Adipocyte (in vitro differentiated cells): Measurements from ENCODE around the gene ZDHHC14.
"Not testable (repeated sequence)": the region's sequence is repeated elsewhere in the genome, so short reads cannot be mapped to it uniquely, and the experiment has no call there.

Experiments
- DNase-seq: peaks from one replicate; pipeline ENCODE4 v3.0.0-alpha.2; 2015; ENCODE audit warnings: low read depth
- H3K27me3 ChIP-seq: replicated peaks from 2 replicates; pipeline ENCODE4 v1.7.0; 2013; ENCODE audit warnings: mild to moderate bottlenecking, low read length, moderate library complexity; ENCODE audit not compliant: control insufficient read depth, insufficient read depth
- H3K36me3 ChIP-seq: 2 replicates; pipeline ENCODE4 v1.7.0; 2013; ENCODE audit warnings: low read length, mild to moderate bottlenecking, moderate library complexity; ENCODE audit not compliant: control insufficient read depth, insufficient read depth, severe bottlenecking
- H3K4me1 ChIP-seq: 2 replicates; pipeline ENCODE4 v1.7.0; 2013; ENCODE audit warnings: mild to moderate bottlenecking, low read length, moderate library complexity; ENCODE audit not compliant: control insufficient read depth, insufficient read depth
- H3K4me3 ChIP-seq: 2 replicates; pipeline ENCODE4 v1.7.0; 2013; ENCODE audit warnings: mild to moderate bottlenecking, low read length, moderate library complexity
- H3K9ac ChIP-seq: 2 replicates; pipeline ENCODE4 v1.7.0; 2013; ENCODE audit warnings: mild to moderate bottlenecking, low read length, moderate library complexity
- H3K9me3 ChIP-seq: 2 replicates; pipeline ENCODE4 v1.7.0; 2013; ENCODE audit warnings: mild to moderate bottlenecking, low read length, moderate library complexity; ENCODE audit not compliant: control insufficient read depth

Gene ZDHHC14

DNA sequence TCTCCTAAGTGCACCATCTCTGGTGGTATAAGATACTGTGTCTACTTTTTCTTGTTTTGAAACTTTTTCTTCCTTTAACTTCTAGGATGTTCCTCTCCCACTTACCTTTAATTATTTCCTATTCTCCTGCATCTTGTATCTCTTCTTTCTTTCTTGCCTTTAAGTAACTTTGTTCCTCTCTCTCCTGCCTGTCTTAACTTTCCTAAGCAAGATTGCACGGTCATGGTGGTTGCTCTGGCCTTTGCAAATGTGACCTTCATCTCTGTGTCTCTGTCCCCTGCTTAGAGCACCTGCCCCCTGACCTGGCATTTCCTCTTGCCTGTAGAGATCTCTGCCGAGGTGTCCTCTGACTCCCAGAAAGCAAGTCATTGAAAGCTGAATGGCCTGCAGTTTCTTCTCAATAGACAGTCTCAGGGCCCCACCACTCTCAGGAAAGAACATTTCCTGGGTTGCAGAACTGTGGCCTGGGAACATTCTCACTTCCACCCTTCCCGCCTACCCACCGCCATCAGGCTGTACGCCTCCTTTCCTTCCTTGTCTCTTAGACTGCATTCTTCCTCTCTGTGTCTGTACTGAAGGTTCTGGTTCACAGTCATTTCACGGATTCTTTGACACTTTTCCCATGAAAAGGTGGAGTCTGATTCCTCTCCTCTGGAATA lies 12.8 kb downstream of the ZDHHC14 start:
- no peaks in the 10 kb centered on the region for H3K36me3 ChIP-seq
- H3K9me3 ChIP-seq, result peaks cover 21% of the 10 kb centered on the region
- no peaks in the 10 kb centered on the region for H3K4me1 ChIP-seq
- H3K9ac ChIP-seq, result no peak overlapping the region
- no peak for DNase-seq
- H3K27me3 ChIP-seq, result no peaks in the 10 kb centered on the region
- H3K4me3 ChIP-seq, result no peak overlapping the region

DNA sequence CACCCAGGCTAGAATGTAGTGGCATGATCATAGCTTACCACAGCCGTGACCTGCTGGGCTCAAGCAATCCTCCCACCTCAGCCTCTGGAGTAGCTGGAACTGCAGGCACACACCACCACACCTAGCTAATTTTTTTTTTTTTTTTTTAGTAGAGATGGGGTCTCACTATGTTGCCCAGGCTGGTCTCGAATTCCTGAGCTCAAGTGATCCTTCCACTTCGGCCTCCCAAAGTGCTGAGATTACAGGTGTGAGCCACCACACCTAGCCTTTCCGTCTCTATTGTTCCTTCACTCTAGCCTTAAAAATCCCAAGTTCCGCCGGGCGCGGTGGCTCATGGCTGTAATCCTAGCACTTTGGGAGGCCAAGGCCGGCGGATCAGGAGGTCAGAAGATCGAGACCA lies 14.2 kb downstream of the ZDHHC14 start:
- H3K9me3 ChIP-seq, result peaks cover 16% of the 10 kb centered on the region
- H3K36me3 ChIP-seq, DNase-seq, H3K9ac ChIP-seq, H3K27me3 ChIP-seq, H3K4me1 ChIP-seq, H3K4me3 ChIP-seq: not testable (repeated sequence)

GRCh38 chr6:157396026-157396425 lies 15.0 kb downstream of the ZDHHC14 start:
- Histone ChIP-seq H3K4me3 (no peak overlapping the region), H3K9ac (no peak overlapping the region), H3K9me3 (peaks cover 8% of the 10 kb centered on the region), H3K4me1 (no peaks in the 10 kb centered on the region), H3K27me3 (no peaks in the 10 kb centered on the region), H3K36me3 (no peaks in the 10 kb centered on the region)
- no peak for DNase-seq

- DNase-seq, result no peak
- Histone ChIP-seq H3K27me3 (no peaks in the 10 kb centered on the region), H3K9ac (no peak overlapping the region), H3K36me3 (no peaks in the 10 kb centered on the region), H3K4me1 (no peaks in the 10 kb centered on the region), H3K9me3 (no peaks in the 10 kb centered on the region), H3K4me3 (no peak overlapping the region)
These were observed 16.7 kb downstream of the ZDHHC14 start for GRCh38 chr6:157397660-157398059.

DNA sequence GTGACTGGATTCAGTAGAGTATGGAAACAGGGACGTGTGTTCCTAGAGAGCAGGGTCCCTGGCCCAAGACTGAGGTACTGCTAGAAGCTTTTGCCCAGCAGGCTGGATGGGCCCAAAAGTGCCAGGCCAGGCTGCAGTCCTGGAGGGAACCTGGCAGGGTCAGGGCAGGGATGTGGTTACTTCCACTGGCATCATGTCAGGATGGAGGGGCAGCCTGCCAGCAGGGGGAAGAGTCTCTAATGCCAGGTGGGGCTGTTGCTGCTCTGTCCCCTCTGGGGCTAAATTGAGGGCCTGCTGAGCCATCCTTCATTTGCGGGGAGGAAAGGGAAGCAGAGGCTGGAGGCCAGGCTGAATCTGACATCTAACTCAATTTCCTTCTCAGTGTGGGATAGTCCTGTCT lies 17.2 kb downstream of the ZDHHC14 start:
- no peaks in the 10 kb centered on the region for H3K4me1 ChIP-seq
- DNase-seq, result no peak
- H3K36me3 ChIP-seq, result no peaks in the 10 kb centered on the region
- no peak overlapping the region for H3K4me3 ChIP-seq
- H3K9me3 ChIP-seq, result no peaks in the 10 kb centered on the region
- no peak overlapping the region for H3K9ac ChIP-seq
- H3K27me3 ChIP-seq, result no peaks in the 10 kb centered on the region

- no peak overlapping the region for H3K9ac ChIP-seq
- no peaks in the 10 kb centered on the region for H3K9me3 ChIP-seq
- no peaks in the 10 kb centered on the region for H3K36me3 ChIP-seq
- no peak for DNase-seq
- no peaks in the 10 kb centered on the region for H3K27me3 ChIP-seq
- H3K4me1 ChIP-seq, result no peaks in the 10 kb centered on the region
- H3K4me3 ChIP-seq, result no peak overlapping the region
These were observed 19.7 kb downstream of the ZDHHC14 start for GRCh38 chr6:157400676-157401075.

DNA sequence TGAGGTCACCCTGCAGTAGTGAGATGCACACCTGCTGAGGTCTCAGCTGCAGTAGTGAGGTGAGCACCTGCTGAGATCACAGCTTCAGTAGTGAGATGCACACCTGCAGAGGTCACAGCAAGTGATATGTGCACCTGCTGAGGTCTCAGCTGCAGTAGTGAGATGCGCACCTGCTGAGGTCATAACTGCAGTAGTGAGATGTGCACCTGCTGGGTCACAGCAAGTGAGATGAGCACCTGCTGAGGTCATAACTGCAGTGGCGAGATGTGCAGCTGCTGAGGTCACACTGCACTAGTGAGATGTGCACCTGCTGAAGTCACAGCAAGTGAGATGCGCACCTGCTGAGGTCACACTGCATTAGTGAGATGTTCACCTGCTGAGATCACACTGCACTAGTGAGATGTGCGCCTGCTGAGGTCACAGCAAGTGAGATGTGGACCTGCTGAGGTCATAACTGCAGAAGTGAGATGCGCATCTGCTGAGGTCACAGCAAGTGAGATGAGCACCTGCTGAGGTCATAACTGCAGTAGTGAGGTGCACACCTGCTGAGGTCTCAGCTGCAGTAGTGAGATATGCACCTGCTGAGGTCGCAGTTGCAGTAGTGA lies 20.8 kb downstream of the ZDHHC14 start:
- no peaks in the 10 kb centered on the region for H3K36me3 ChIP-seq
- H3K4me3 ChIP-seq, result no peak overlapping the region
- no peak overlapping the region for H3K9ac ChIP-seq
- DNase-seq, result no peak
- H3K27me3 ChIP-seq, result no peaks in the 10 kb centered on the region
- no peaks in the 10 kb centered on the region for H3K9me3 ChIP-seq
- no peaks in the 10 kb centered on the region for H3K4me1 ChIP-seq

DNA sequence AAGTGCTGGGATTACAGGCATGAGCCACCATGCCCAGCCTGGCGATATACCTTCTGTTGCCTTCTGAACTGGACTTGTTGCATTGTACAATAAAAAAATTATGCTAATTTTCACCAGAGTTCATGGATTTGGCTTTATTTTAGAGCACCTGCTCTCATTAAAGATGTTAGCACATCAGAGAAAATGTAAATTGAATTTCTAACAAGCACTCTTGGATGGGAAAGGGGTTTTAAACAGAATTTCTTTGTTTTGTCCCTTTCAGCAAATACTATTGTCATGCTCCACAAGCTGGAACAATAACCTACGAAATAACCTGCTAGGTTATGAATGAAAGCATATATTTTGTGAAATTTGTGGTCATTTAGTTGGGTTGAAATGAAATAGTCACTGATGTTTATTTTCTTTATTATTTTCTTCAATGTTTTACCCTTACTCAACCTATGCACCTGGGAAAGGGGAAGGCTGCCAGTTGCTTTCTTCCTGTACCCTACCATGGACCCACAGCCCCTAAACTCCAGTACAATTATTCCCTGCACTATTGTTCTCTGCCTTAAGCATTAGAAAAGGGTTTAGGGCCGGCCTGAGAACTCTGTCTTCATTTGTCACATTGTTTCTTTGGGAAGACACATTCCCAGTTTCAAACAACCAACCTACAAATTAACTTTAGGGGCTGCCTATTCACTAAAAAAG lies 22.2 kb downstream of the ZDHHC14 start:
- H3K36me3 ChIP-seq, result no peaks in the 10 kb centered on the region
- no peaks in the 10 kb centered on the region for H3K9me3 ChIP-seq
- no peak for DNase-seq
- no peaks in the 10 kb centered on the region for H3K27me3 ChIP-seq
- no peak overlapping the region for H3K4me3 ChIP-seq
- no peak overlapping the region for H3K9ac ChIP-seq
- H3K4me1 ChIP-seq, result no peaks in the 10 kb centered on the region

GRCh38 chr6:157403686-157404051 lies 22.7 kb downstream of the ZDHHC14 start:
- Histone ChIP-seq H3K27me3 (no peaks in the 10 kb centered on the region), H3K9ac (no peak overlapping the region), H3K36me3 (no peaks in the 10 kb centered on the region), H3K4me3 (no peak overlapping the region), H3K9me3 (no peaks in the 10 kb centered on the region), H3K4me1 (no peaks in the 10 kb centered on the region)
- no peak for DNase-seq

- DNase-seq, result peak; percentile 3
- no peaks in the 10 kb centered on the region for H3K36me3 ChIP-seq
- no peak overlapping the region for H3K4me3 ChIP-seq
- H3K4me1 ChIP-seq, result no peaks in the 10 kb centered on the region
- no peaks in the 10 kb centered on the region for H3K27me3 ChIP-seq
- no peak overlapping the region for H3K9ac ChIP-seq
- no peaks in the 10 kb centered on the region for H3K9me3 ChIP-seq
These were observed 25.0 kb downstream of the ZDHHC14 start for GRCh38 chr6:157405986-157406385.

- H3K4me1 ChIP-seq, result no peaks in the 10 kb centered on the region
- H3K27me3 ChIP-seq, result no peaks in the 10 kb centered on the region
- no peak overlapping the region for H3K9ac ChIP-seq
- no peak overlapping the region for H3K4me3 ChIP-seq
- no peaks in the 10 kb centered on the region for H3K36me3 ChIP-seq
- H3K9me3 ChIP-seq, result no peaks in the 10 kb centered on the region
- DNase-seq, result no peak
These were observed 25.7 kb downstream of the ZDHHC14 start for GRCh38 chr6:157406661-157407060.
